ENCODE data around the gene ANKRD13D. TPM values are rescaled to one million over a fixed set of nuclear protein-coding genes. Genes with fewer than 3 reads are reported as not detected.

ANKRD13D gene
- total RNA-seq, 2 donors from 2014 or later, result 66.6 to 101 TPM

DNA sequence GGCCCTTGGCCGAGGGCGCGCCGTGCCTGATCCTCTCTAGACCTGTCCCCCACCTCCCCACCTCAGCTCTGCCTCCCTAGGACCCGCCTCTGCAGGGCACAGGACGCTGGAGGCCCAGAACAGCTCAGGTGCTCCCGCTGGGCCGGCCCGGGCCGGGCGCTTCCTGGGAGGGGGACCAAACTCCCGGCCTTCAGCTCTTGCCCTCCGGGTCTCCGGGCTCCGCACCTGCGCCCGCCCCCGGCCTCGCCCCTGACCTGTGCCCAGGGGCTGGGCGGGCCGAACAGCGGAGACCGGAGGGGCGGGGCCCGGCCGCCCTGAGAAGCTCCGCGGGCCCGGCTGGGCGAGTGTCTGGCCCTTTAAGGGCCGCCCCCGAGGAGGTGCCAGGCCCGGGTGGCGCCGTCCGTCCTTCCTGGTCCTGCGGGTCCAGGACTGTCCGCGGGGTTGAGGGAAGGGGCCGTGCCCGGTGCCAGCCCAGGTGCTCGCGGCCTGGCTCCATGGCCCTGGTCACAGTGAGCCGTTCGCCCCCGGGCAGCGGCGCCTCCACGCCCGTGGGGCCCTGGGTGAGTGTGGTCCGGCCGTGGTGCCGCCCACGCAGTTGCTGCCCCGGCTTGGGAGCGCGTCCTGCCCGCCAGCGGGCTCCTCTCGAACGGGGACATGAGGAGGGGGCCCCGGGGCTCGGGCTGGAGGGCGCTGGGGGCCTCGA, 14.2 kb downstream of the ANKRD13D start, which contains the start of gene SSH3:
Gene SSH3, plus strand, starts transcription at position 399 of the 703 bp plus-strand sequence. Its CDS starts 96 bp downstream, at position 495.
- Histone ChIP-seq H3K9me3 (no peaks in the 10 kb centered on the region), H3K27ac (peak within 1 kb of the TSS; percentile 58 to 76), H3K4me3 (peak within 1 kb of the TSS; percentile 100), H3K27me3 (replicated peaks; ENCODE audit: insufficient read depth) (no peaks in the 10 kb centered on the region), H3K36me3 (peaks cover 39% of the 10 kb centered on the region), H3K4me1 (ENCODE audit: control insufficient read depth in 1 of 2, low read depth in 2 of 2) (peaks cover 11 to 22% of the 10 kb centered on the region in 2 donors)
- no peak for DNase-seq (ENCODE audit: low spot score)
- ATAC-seq (ENCODE audit: insufficient number of reproducible peaks, low FRiP score, low read depth), result peak; percentile 79
- TF ChIP-seq, protein P1, sequence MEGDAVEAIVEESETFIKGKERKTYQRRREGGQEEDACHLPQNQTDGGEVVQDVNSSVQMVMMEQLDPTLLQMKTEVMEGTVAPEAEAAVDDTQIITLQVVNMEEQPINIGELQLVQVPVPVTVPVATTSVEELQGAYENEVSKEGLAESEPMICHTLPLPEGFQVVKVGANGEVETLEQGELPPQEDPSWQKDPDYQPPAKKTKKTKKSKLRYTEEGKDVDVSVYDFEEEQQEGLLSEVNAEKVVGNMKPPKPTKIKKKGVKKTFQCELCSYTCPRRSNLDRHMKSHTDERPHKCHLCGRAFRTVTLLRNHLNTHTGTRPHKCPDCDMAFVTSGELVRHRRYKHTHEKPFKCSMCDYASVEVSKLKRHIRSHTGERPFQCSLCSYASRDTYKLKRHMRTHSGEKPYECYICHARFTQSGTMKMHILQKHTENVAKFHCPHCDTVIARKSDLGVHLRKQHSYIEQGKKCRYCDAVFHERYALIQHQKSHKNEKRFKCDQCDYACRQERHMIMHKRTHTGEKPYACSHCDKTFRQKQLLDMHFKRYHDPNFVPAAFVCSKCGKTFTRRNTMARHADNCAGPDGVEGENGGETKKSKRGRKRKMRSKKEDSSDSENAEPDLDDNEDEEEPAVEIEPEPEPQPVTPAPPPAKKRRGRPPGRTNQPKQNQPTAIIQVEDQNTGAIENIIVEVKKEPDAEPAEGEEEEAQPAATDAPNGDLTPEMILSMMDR (IDR thresholded peaks at IDR 0.05), result no peak

DNA sequence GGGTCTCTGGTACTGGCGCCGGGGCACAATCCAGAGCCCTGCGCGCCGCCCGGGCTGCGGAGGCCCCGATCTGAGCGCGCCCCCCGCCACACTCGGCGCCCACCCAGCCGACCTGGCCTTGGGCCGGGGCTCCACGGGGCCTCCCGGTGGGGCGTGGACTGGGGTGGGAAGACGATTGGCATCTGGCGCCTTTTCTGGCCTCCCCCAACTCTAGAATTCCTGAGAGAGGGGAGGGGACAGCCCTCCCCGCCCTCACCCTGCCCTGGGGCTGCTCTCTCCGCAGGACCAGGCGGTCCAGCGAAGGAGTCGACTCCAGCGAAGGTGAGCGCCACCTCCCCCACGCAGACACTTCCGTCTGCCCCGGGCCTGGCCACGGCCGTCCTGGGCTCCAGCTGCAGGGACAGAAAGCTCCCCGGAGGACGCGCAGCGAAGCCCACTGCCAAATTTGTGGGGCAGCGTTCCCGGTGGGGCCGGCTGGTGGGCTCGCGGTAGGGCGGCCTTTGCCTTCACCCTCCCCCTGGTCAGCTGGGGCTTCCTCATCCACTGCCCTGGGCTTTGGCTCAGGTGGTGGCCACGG, 14.8 kb downstream of the ANKRD13D start:
- peaks cover 37% of the 10 kb centered on the region for H3K36me3 ChIP-seq
- no peaks in the 10 kb centered on the region for H3K9me3 ChIP-seq
- H3K27me3 ChIP-seq (replicated peaks; ENCODE audit: insufficient read depth), result no peaks in the 10 kb centered on the region
- H3K4me1 ChIP-seq (ENCODE audit: control insufficient read depth in 1 of 2, low read depth in 2 of 2), result peaks cover 11 to 22% of the 10 kb centered on the region in 2 donors
- ATAC-seq (ENCODE audit: insufficient number of reproducible peaks, low FRiP score, low read depth) (no peak), DNase-seq (ENCODE audit: low spot score) (no peak)
- TF ChIP-seq, protein P1 (IDR thresholded peaks at IDR 0.05), result no peak
- peak overlapping the region; percentile 100 for H3K4me3 ChIP-seq
- H3K27ac ChIP-seq, result peak overlapping the region; percentile 58 to 76

DNA sequence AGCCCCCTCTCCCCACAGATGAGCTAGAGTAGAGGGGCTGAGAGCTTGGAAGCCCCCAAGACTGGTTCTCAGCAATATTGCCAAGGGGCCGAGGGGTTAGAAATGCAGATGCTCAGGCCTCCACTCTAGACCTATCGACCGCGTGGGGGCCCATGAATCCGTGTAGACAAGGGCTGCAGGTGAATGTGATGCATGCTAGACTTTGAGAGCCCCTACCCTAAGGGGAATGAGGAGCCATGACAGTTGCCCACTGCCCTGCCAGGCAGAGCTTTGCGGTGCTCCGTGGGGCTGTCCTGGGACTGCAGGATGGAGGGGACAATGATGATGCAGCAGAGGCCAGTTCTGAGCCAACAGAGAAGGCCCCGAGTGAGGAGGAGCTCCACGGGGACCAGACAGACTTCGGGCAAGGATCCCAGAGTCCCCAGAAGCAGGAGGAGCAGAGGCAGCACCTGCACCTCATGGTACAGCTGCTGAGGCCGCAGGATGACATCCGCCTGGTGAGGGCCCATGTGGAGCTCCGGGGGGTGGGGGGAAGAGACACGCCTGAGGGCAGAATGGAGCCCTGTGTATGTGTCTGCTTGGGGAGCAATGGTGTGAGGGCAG, 15.5 kb downstream of the ANKRD13D start:
- peak overlapping the region; percentile 100 for H3K4me3 ChIP-seq
- H3K4me1 ChIP-seq (ENCODE audit: control insufficient read depth in 1 of 2, low read depth in 2 of 2), result peaks cover 11 to 22% of the 10 kb centered on the region in 2 donors
- no peaks in the 10 kb centered on the region for H3K27me3 ChIP-seq (replicated peaks; ENCODE audit: insufficient read depth)
- H3K27ac ChIP-seq, result peak overlapping the region; percentile 58 to 76
- DNase-seq (ENCODE audit: low spot score) (no peak), ATAC-seq (ENCODE audit: insufficient number of reproducible peaks, low FRiP score, low read depth) (no peak)
- H3K9me3 ChIP-seq, result no peaks in the 10 kb centered on the region
- H3K36me3 ChIP-seq, result peaks cover 34% of the 10 kb centered on the region
- TF ChIP-seq, protein P1 (IDR thresholded peaks at IDR 0.05), result no peak

DNA sequence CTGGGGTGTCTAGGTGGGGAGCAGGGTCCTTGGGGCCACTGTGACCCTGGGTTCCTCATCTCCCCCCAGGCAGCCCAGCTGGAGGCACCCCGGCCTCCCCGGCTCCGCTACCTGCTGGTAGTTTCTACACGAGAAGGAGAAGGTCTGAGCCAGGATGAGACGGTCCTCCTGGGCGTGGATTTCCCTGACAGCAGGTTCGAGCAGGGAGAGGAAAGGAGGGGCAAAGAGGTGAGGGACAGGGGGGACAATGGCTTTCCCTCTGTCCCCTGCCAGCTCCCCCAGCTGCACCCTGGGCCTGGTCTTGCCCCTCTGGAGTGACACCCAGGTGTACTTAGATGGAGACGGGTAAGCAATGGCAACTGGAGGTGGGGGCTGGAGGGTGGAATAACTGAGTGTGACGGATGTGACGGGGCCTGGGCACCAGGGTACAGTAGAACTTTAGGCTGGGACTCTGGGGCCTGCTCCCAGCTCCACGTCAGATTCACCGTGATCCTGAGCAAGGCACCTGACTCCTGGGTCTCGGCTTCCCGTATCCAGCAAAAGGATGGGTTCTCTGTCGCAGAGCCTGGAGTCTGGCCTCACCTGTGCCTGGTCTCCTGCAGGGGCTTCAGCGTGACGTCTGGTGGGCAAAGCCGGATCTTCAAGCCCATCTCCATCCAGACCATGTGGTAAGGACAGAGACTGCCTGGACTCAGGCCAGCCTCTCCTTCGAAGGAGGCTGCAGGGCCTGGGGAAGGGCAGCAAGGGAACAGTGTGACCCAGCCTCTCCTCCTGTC, 17.9 kb downstream of the ANKRD13D start:
- H3K27ac ChIP-seq, result no peak overlapping the region
- no peaks in the 10 kb centered on the region for H3K9me3 ChIP-seq
- H3K4me1 ChIP-seq (ENCODE audit: control insufficient read depth in 1 of 2, low read depth in 2 of 2), result peaks cover 11 to 22% of the 10 kb centered on the region in 2 donors
- peaks cover 25% of the 10 kb centered on the region for H3K36me3 ChIP-seq
- no peak for ATAC-seq (ENCODE audit: insufficient number of reproducible peaks, low FRiP score, low read depth)
- TF ChIP-seq, protein P1 (IDR thresholded peaks at IDR 0.05), result no peak
- no peak overlapping the region for H3K4me3 ChIP-seq
- H3K27me3 ChIP-seq (replicated peaks; ENCODE audit: insufficient read depth), result no peaks in the 10 kb centered on the region
- DNase-seq (ENCODE audit: low spot score), result no peak

Data from thoracic aorta (tissue), 2 donors.